Activated T-cell treated with anti-CD3 and anti-CD28 coated beads, Interleukin-2, amount 50 U/mL, for 1 hour (primary cell): Measurements from ENCODE around the gene E2F4.

Source experiments
- DNase-seq: peaks from one replicate; pipeline ENCODE4 v3.0.0-alpha.2; 2020

E2F4 gene

GRCh38 chr16:67177743-67178699 is 13.9 kb upstream of the E2F4 start:
- peak; percentile 70 for DNase-seq

DNA sequence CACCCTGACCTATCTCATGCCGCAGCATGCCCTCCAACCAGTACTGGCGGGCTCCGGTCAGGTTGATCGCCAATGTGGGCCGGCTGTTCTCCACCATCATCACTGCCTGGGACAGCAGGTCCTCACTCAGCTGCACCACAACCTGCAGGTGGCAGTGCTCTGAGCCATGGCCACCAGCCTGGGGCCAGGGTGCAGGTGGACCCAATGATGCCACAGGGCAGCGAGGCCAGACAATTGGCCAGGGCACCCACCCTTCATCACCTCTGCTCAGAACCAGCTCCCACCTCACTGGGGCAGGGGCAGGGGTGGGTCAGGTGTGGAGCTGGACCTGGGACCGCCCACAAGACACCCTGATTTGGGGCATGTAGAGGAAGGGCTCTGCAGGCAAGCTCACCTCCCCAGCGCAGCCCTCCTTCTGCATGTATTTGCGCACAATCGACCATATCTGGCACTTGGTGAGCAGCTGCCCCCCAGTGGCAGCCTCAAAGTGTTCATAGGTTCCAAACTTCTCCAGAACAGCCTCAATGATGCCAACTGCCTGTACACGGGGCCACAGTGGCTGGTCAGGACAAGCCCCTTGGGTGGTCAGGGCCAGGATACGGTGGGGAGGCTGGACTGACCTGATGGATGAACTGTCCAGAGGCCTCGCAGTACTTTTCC is 12.4 kb upstream of the E2F4 start:
- DNase-seq = no peak

DNA sequence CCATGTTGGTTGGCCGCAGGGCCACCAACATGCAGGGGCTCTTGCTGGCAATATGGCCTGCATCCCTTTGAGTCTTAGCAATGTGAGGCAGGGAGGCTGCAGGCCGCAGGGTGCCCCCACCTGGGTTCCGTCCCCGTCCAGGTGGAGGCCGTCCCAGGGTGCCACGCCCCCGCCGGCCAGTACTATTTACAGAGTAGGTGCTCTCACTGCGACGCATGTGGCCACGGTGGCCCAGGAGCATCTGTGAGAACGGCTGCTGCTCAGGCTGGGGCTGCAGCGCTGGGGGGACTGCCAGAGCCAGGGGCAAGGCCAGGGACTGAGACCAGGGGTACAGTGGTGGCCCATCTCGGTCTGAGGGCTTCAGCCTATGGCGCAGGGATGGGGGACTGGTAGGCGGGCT is 11.8 kb upstream of the E2F4 start:
- no peak for DNase-seq

- no peak for DNase-seq
Observed at GRCh38 chr16:67181346-67181745, 10.6 kb upstream of the E2F4 start.

- no peak for DNase-seq
Observed at GRCh38 chr16:67182288-67182687, 9.7 kb upstream of the E2F4 start.

DNA sequence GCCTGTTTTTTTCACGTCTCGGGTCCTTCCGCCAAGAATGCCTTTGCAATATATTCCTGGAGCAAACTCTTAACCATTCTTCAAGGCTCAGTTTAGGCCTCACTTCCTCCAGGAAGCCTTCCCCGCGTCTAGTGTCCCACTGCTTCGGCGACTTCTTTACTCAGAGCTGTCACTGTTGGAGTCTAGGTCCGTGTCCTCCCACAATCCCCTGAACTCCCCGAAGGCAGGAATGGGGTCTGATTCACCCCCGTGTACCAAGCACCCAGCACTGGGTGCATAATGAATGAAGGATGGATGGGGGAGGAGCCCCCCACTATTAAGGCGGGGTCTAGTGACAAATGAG is 8.7 kb upstream of the E2F4 start:
- no peak for DNase-seq

- DNase-seq = peak; percentile 90
Observed at GRCh38 chr16:67183627-67184452, 8.1 kb upstream of the E2F4 start, which contains the start of gene MATCAP1. MATCAP1 (minus strand) TSS chr16:67183963; CDS start chr16:67180610, 3,353 bp downstream.

- no peak for DNase-seq
Observed at GRCh38 chr16:67184453-67184994, 7.4 kb upstream of the E2F4 start.

DNA sequence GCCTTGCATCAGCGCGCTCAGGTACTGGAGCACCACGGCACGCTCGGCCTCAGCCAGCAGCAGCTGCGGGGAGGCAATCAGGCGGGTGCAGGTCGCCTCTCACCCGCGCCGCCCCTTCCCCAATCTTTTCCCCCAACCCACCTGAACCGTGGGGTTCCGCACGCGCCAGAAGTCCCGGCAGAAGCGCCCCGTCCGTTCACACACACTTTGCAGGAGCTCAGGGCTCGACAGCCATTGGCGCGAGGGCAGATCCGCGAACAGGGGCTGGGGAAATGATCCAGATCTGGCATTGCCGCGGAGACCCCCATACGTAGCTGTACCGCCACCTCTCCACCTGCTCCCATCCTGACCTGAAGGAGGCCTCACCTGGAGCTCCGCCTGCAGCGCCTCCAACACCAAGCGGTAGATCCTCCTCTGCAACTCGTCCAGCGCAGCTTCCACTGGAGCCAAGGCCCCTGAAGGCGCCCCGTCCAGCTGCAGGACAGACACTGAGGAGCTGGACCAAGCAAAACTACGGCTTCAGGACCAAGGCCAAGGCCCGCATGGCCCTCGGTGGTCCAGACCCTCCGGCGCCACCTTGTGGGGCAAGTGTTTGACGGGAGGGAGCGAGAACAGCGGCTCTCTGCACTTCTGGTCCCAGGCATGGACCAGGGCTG is 6.8 kb upstream of the E2F4 start:
- peak; percentile 87 for DNase-seq

- no peak for DNase-seq
Observed at GRCh38 chr16:67185651-67186134, 6.3 kb upstream of the E2F4 start.

GRCh38 chr16:67186550-67186950 is 5.4 kb upstream of the E2F4 start:
- DNase-seq = no peak

GRCh38 chr16:67187175-67187890 is 4.6 kb upstream of the E2F4 start:
- DNase-seq = no peak

DNA sequence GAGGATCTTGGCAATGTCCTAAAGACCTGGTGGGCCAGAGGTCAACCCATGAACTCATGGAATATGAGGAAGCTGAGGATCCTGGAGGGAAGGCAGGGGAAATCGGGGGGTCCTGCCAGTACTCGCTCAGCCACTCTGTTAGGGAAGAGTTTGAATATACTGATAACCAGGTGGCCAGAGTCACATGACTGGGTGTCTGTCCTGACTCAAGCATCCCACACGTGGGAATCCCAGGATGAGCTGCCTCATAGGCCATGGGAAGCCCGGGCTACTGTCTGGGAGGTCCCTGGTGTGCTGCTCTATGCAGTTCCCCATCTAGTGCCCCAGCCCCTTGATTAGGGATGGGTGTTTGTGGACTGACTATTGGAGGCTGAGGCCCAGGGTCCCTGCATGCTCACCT is 3.6 kb upstream of the E2F4 start:
- DNase-seq = no peak

GRCh38 chr16:67188798-67189197 is 3.2 kb upstream of the E2F4 start:
- DNase-seq = no peak

DNA sequence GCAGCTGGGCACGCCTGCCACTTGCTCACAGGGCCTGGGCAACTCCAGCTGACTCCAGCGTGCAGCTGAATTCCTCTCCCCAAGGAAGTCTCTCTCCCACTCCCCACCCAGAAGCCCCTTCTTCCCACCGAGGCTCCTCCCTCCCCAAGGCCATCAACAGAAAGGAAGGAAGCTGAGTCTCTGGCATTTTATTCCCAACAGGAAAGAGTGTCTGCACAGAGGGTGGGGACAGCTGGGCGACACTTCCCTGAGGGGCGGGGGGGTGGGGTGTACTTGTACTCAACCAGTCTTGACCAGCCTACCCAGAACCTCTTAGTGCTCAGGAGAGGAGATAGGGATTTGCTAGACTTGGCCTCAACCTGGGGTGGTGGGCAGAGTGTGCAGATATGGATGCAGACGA is 1.9 kb upstream of the E2F4 start, which contains the start of gene EXOC3L1:
Gene EXOC3L1 (minus strand): TSS at position 96 of the 400 bp plus-strand sequence. CDS start 460 bp downstream, outside the sequence.
- no peak for DNase-seq

DNA sequence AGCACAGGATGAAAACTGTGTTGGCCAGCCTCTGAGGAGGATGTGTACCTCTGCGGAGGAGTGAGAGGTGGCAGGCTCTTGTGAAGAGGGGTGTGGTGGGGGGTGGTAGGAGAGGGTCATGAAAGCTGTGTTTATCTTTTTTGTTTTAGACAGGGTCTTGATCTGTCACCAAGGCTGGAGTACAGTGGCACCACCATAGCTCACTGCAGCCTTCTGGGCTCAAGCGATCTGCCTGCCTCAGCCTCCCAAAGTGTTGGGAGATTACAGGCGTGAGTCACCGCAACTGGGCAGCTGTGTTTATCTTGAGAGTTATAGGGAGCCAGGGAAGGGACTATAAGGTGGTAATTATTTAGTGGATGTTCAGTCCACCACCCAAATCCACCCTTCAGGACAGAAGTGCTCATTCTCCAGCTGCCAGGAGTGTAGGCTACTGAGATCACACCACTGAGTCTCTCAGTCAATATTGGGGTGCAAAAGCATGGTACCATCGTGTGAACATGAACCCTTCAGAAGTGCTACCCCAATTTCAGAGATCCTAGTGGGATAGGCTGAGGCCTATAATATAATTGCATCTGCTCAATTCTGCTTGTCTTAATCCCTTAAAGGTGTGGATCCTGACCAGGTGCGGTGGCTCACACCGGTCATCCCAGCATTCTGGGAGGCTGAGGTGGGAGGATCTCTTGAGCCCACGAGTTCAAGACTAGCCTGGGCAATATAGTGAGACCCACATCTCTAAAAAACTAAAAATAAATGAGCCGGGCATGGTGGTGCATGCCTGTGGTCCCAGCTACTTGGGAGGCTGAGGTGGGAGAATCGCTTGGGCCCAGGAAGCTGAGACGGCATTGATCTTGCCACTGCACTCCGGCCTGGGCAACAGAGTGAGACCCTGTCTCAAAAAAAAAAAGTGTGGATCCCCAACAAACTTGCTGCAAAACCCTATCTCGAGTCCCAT is 1.2 kb upstream of the E2F4 start:
- no peak for DNase-seq

DNA sequence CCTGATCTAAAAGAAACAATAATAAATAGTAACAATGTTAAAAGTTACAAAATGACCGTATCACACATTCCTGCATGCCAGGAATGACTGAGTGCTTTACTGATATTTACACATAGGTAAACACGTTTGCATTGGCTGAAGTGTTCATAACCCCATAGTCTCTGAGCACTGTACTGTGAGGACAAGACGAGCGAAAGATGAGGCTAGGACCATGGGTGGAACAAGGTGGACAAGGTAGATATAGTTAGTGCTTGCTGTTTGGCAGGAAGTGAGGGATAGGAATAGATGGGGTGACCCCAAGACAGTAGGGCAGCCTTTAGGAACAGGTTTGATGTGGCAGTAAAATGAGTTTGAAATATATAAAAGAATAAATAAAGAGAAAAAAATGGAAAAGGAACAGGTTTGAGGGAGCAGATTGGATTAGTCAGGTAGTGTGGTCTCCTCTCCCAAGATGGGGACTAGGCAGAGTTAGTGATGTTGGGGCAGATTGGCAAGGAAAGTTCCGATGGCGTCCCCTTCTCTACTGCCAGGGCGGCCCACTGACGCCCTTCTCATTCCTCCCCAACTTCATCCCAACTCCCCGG is 452 bp upstream of the E2F4 start:
- no peak for DNase-seq

GRCh38 chr16:67192781-67193361 is 916 bp downstream of the E2F4 start:
- DNase-seq = no peak

DNA sequence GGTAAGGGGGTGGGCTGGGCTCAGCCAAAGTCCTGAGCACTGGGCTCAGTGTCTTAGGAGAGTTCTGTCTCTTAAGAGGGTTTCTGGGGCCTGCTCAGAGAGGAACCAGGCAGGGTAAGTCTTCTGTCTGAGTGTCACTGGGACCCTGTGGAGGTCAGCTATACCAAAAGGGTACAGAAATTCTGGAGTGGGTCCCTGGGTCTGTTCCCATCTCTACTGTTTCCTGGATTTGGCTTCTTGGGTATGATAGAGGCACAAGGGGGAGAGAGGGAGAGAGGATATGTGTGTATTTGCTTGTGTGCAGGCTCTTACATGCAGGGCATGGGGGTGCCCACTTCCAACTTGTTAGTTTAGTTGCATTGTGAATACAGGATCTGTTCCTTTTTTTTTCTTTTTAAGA is 1.6 kb downstream of the E2F4 start:
- no peak for DNase-seq

DNA sequence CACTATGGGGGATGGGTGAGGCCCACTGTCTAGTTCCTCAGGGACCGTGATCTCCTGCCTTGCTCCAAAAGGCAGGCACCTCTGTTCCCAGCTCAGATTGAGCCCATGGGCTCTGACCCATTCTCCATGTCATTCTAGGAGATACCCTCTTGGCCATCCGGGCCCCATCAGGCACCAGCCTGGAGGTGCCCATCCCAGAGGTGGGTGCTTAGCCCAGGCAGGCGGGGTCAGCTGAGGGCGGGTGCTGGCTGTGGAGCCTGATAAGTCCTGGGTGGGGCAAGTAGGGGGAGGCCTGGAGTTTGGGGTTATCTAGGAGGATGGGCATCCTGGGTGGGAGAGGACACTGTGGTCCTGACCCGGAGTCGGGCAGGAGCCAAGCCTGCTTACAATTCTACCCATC is 2.3 kb downstream of the E2F4 start:
- DNase-seq = no peak
